HG03354 (cell line): Measurements from ENCODE around the gene TRIP4.
A peak's percentile ranks its signal among the peaks of the same experiment; 100 is the strongest.
"Not testable (repeated sequence)": the region's sequence is repeated elsewhere in the genome, so short reads cannot be mapped to it uniquely, and the experiment has no call there.

Experiments
- ATAC-seq: cut with Tn5 transposase; IDR thresholded peaks from one replicate; pipeline ENCODE4 v1.9.1; 2021; ENCODE audit warnings: mild to moderate bottlenecking; ENCODE audit not compliant: unreplicated experiment, poor library complexity, severe bottlenecking

The TRIP4 gene

GRCh38 chr15:64387562-64388168, at the start of gene TRIP4:
Gene TRIP4, plus strand, starts transcription at chr15:64387836. Its CDS starts 28 bp downstream, at chr15:64387864.
- peak; percentile 96 for ATAC-seq

GRCh38 chr15:64340355-64340754, 47.3 kb upstream of the TRIP4 start:
- no peak for ATAC-seq

GRCh38 chr15:64341961-64342360, 45.7 kb upstream of the TRIP4 start:
- ATAC-seq, result no peak

- ATAC-seq, result no peak
Measured at GRCh38 chr15:64343222-64343621, 44.4 kb upstream of the TRIP4 start.

GRCh38 chr15:64343841-64344240, 43.8 kb upstream of the TRIP4 start:
- no peak for ATAC-seq

- ATAC-seq, result no peak
Measured at GRCh38 chr15:64344651-64345294, 42.9 kb upstream of the TRIP4 start.

GRCh38 chr15:64346242-64346641, 41.4 kb upstream of the TRIP4 start:
- not testable (repeated sequence) for ATAC-seq

- ATAC-seq, result no peak
Measured at GRCh38 chr15:64348455-64348854, 39.2 kb upstream of the TRIP4 start.

GRCh38 chr15:64349375-64349774, 38.3 kb upstream of the TRIP4 start:
- no peak for ATAC-seq

GRCh38 chr15:64351265-64351664, 36.4 kb upstream of the TRIP4 start:
- ATAC-seq, result no peak

GRCh38 chr15:64354688-64355344, 32.8 kb upstream of the TRIP4 start:
- ATAC-seq, result no peak

- peak; percentile 26 for ATAC-seq
Measured at GRCh38 chr15:64355348-64355943, 32.2 kb upstream of the TRIP4 start.

GRCh38 chr15:64355944-64356709, 31.5 kb upstream of the TRIP4 start, which contains the start of gene CSNK1G1:
Gene CSNK1G1, minus strand, starts transcription at chr15:64356173. Its CDS starts 55,674 bp downstream, at chr15:64300499.
- peak; percentile 98 for ATAC-seq

GRCh38 chr15:64356710-64357040, 31.0 kb upstream of the TRIP4 start:
- ATAC-seq, result no peak

- ATAC-seq, result no peak
Measured at GRCh38 chr15:64361259-64361658, 26.4 kb upstream of the TRIP4 start.

GRCh38 chr15:64369078-64369607, 18.5 kb upstream of the TRIP4 start:
- ATAC-seq, result no peak

GRCh38 chr15:64371383-64371782, 16.3 kb upstream of the TRIP4 start:
- not testable (repeated sequence) for ATAC-seq

- no peak for ATAC-seq
Measured at GRCh38 chr15:64373360-64373759, 14.3 kb upstream of the TRIP4 start.

- no peak for ATAC-seq
Measured at GRCh38 chr15:64379216-64379960, 8.2 kb upstream of the TRIP4 start.
